ENCODE data around the gene ABHD3. TPM values are rescaled to one million over a fixed set of nuclear protein-coding genes. Genes with fewer than 3 reads are reported as not detected.

The ABHD3 gene, protein sequence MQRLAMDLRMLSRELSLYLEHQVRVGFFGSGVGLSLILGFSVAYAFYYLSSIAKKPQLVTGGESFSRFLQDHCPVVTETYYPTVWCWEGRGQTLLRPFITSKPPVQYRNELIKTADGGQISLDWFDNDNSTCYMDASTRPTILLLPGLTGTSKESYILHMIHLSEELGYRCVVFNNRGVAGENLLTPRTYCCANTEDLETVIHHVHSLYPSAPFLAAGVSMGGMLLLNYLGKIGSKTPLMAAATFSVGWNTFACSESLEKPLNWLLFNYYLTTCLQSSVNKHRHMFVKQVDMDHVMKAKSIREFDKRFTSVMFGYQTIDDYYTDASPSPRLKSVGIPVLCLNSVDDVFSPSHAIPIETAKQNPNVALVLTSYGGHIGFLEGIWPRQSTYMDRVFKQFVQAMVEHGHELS
- total RNA-seq: 5.3 and 7.9 TPM in 2 replicates

DNA sequence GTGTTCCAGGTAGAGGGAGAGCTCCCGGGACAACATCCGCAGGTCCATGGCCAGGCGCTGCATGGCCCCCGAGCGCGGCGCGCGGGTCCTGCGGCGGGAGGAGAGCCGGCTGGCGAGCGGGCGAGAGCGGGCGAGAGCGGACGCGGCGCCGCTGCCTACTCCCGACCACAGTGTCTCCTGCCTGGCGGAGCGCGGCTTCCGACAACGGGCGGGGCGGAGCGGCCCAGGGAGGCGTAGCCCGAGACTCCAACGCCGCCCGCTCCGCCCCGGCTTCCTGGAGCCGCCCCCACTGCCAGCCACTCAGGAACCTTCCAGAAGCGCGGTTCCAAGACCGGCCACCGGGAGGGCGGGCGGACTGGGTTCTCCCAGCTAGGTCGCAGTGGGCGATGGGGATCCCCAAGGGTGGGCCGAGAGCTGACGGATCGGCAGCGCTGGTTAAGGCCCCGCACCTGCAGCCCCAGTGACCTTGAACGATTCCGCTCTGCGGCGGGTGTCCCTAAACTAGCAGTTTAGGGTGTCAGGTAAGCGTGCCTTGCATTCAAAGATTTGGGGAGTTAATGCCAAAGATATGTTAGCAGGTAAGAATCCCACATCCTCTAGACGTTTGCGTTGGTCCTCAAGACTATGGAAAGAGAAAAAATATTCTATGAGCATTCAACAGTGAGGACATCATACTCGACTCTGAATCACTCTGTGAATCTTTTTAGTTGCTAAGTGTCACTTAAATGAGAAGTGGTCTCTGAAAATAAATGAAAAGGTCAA is at the start of gene ABHD3:
Gene ABHD3 (minus strand): TSS at position 172 of the 762 bp plus-strand sequence. CDS start 109 bp downstream, at position 63.

GRCh38 chr18:21740538-21741311 is 36.2 kb upstream of the ABHD3 start, which contains the start of gene MIB1:
Gene MIB1 (plus strand): TSS chr18:21740792. CDS start chr18:21741584, 792 bp downstream.

DNA sequence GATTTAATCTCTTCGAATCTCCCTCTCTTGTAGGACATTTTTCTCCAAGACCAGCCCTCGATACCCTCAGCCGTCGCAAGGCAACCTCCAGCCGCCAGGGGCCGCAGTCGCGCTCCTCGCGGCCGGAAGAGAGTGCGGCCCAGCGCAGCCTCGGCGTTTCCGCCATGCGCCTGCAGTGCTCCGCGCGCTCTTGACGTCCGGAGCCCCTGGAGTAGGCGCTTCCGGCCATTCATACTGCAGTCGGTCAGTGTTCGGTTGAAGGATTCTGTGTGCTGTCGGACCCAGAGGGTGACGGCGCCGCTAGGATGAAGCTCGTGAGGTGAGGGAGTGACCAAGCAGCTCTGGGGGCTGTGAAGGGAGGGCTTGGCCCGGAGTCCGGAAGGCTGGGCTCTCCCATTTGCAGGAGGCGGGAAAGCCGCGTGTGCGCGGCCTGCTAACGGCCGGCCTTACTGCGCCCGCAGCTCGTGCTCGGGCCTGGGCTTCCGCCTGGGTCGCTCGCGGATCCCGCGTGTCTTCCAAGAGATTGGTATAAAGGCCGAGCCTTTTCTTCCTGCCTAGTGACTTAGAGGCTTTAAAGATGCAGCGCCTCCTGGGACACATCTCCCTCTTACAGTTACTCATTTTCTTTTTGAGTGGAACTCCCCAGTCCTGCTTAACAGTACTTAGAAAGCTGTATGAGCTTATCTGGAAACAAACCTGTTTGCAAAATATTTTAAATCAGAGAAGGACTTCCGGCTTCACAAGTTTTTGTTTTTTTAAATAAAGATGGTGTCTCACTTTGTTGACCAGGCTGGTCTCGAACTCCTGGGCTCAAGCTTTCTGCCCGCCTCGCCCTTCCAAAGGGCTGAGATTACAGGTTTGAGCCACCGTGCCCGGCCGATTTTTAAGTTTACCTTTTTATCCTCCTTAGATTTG is 92.2 kb downstream of the ABHD3 start, which contains the start of gene SNRPD1:
Gene SNRPD1 (plus strand): TSS at position 190 of the 915 bp plus-strand sequence. CDS start 116 bp downstream, at position 306.

Small RNA genes within 50 kb of the gene (small RNA-seq; reads per million reads assigned to genes)
- gene MIR320C1 (ENCODE audit: low replicate concordance): not detected
- not detected for gene RF00019 (ENCODE audit: low replicate concordance)
- gene RF01241 (ENCODE audit: low replicate concordance): 0.16 reads per million

Other genes starting within 250 kb of the ABHD3 start
- gene ESCO1, start 104.1 kb downstream of the ABHD3 start, total RNA-seq: 12.9 and 14.2 TPM in 2 replicates
- gene SNRPD1, start 92.5 kb downstream of the ABHD3 start, total RNA-seq: 7.9 and 12.3 TPM in 2 replicates
- gene MIB1, start 36.0 kb upstream of the ABHD3 start, total RNA-seq: 56.9 and 58.7 TPM in 2 replicates

All from placental pericyte (primary cell).